Measurements from ENCODE around the gene FRMD4A. TPM values are rescaled to one million over a fixed set of nuclear protein-coding genes. Genes with fewer than 3 reads are reported as not detected.

FRMD4A gene
- total RNA-seq, 4 donors from 2014 or later = 27.5 to 40.4 (median 33.0) TPM

GRCh38 chr10:13911821-13912520 lies 418.8 kb downstream of the FRMD4A start:
- intact Hi-C loops (cut with DNase I; ENCODE audit: low total_unique reads) = no loop called here
- WGBS, 2 donors = 86 to 91% methylated on average over 2 of the region's 2 CpGs
- no peak overlapping the region for H3K4me3 ChIP-seq (ENCODE audit: low read depth, poor library complexity, severe bottlenecking)
- no peak for DNase-seq (ENCODE audit: low spot score in 2 of 2)
- no peak for TF ChIP-seq CTCF (IDR thresholded peaks at IDR 0.05)
- no peak for TF ChIP-seq POLR2A (IDR thresholded peaks at IDR 0.05)

GRCh38 chr10:13909516-13910258 lies 421.0 kb downstream of the FRMD4A start:
- TF ChIP-seq POLR2A (IDR thresholded peaks at IDR 0.05) (no peak), CTCF (IDR thresholded peaks at IDR 0.05) (no peak)
- DNase-seq (ENCODE audit: low spot score in 2 of 2) = no peak
- WGBS, 2 donors = 80 to 87% methylated on average over 5 of the region's 5 CpGs
- intact Hi-C loops (cut with DNase I; ENCODE audit: low total_unique reads) = no loop called here
- no peak overlapping the region for H3K4me3 ChIP-seq (ENCODE audit: low read depth, poor library complexity, severe bottlenecking)

- DNase-seq (ENCODE audit: low spot score in 2 of 2) = no peak
- no peak overlapping the region for H3K4me3 ChIP-seq (ENCODE audit: low read depth, poor library complexity, severe bottlenecking)
- TF ChIP-seq CTCF (IDR thresholded peaks at IDR 0.05) = no peak
- TF ChIP-seq POLR2A (IDR thresholded peaks at IDR 0.05) = no peak
- intact Hi-C loops (cut with DNase I; ENCODE audit: low total_unique reads) = no loop called here
- WGBS, 2 donors = 84 to 92% methylated on average over 4 of the region's 4 CpGs
Observed at GRCh38 chr10:13908475-13908874, 422.2 kb downstream of the FRMD4A start.

DNA sequence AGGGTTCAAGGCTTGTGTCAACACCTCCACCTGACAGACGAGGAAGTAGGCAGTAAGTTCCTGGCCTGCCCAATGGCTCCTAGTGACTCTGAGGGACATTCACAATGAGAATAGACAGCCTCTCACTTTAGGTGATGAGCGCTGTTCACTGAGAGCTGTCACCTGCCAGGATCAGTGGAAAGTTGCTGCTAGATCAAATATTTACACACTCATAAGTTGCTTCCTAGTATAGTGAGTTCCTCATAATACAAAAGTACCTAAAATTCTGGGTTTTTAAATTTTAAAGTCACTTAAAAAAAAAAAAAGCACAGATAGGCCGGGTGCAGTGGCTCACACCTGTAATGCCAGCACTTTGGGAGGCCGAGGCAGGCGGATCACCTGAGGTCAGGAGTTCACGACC lies 423.2 kb downstream of the FRMD4A start:
- WGBS, 2 donors = 77 to 81% methylated on average over 6 of the region's 6 CpGs
- DNase-seq (ENCODE audit: low spot score in 2 of 2) = no peak
- intact Hi-C loops (cut with DNase I; ENCODE audit: low total_unique reads) = no loop called here
- no peak overlapping the region for H3K4me3 ChIP-seq (ENCODE audit: low read depth, poor library complexity, severe bottlenecking)
- TF ChIP-seq POLR2A (IDR thresholded peaks at IDR 0.05) (no peak), CTCF (IDR thresholded peaks at IDR 0.05) (no peak)

DNA sequence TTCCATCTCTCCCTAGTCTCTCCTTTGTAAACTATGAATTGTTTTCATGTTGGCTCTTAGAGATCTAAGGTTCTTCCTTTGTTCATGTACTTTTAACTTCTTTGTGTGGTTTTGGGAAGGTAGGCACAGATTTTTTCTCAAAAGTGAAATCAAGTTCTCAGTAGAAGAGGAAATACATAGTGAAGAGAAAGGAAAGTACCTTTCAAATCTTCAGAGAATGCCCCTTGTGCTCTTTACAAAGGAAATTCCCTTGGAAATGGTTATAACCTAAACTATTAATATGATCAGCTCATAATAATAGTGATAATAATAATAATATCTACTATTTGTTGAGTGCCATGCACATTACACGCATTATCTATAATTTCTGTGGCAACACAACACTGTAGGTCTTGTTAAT lies 425.4 kb downstream of the FRMD4A start:
- intact Hi-C loops (cut with DNase I; ENCODE audit: low total_unique reads) = no loop called here
- WGBS, 2 donors = 93 to 94% methylated on average over 1 of the region's 1 CpG
- TF ChIP-seq POLR2A (IDR thresholded peaks at IDR 0.05) (no peak), CTCF (IDR thresholded peaks at IDR 0.05) (no peak)
- no peak for DNase-seq (ENCODE audit: low spot score in 2 of 2)
- no peak overlapping the region for H3K4me3 ChIP-seq (ENCODE audit: low read depth, poor library complexity, severe bottlenecking)
